Fibroblast of lung (primary cell): Measurements from ENCODE around the gene ZFR2. TPM values are rescaled to one million over a fixed set of nuclear protein-coding genes. Genes with fewer than 3 reads are reported as not detected.
A peak's percentile ranks its signal among the peaks of the same experiment; 100 is the strongest.
"Not testable (repeated sequence)": the region's sequence is repeated elsewhere in the genome, so short reads cannot be mapped to it uniquely, and the experiment has no call there.

Experiments used
- DNase-seq, 2 donors: peaks; one replicate each; pipeline versions ENCODE4 v3.0.0 to v3.0.0-alpha.2; 2010; ENCODE audit warnings: low read depth in 2 of 2
- H2AFZ ChIP-seq: 2 replicates; pipeline ENCODE4 v1.5.1; 2012; ENCODE audit warnings: low read length, control low read depth, inconsistent platforms
- H3K27ac ChIP-seq: 2 replicates; pipeline ENCODE4 v1.5.1; 2011; ENCODE audit warnings: low read length, control low read depth; ENCODE audit not compliant: insufficient read depth
- H3K27me3 ChIP-seq: 2 replicates; pipeline ENCODE4 v1.5.1; 2011; ENCODE audit warnings: mild to moderate bottlenecking, low read length; ENCODE audit not compliant: control insufficient read depth, insufficient read depth
- H3K36me3 ChIP-seq: 2 replicates; pipeline ENCODE4 v1.5.1; 2011; ENCODE audit warnings: low read length; ENCODE audit not compliant: control insufficient read depth, insufficient read depth
- H3K4me1 ChIP-seq: 2 replicates; pipeline ENCODE4 v1.5.1; 2011; ENCODE audit warnings: low read length; ENCODE audit not compliant: control insufficient read depth, insufficient read depth; ENCODE audit errors: extremely low read depth
- H3K4me2 ChIP-seq: 2 replicates; pipeline ENCODE4 v1.5.1; 2011; ENCODE audit warnings: low read length, control low read depth; ENCODE audit not compliant: insufficient read depth; ENCODE audit errors: extremely low read depth
- H3K4me3 ChIP-seq, 4 experiments: fragments of 200-600 bp in 1 of 4; sonication (generic) in 1 of 4; replicated peaks in 1 of 4; 2 replicates each; pipeline ENCODE4 v1.5.1; 2011 to 2016; ENCODE audit warnings: low read length in 4 of 4, low read depth in 3 of 4, mild to moderate bottlenecking in 3 of 4, control low read depth in 2 of 4, inconsistent platforms in 1 of 4, mixed read lengths in 1 of 4; ENCODE audit not compliant: insufficient read depth in 1 of 4; ENCODE audit errors: control extremely low read depth in 1 of 4
- H3K79me2 ChIP-seq: 2 replicates; pipeline ENCODE4 v1.5.1; 2012; ENCODE audit warnings: mild to moderate bottlenecking, low read length, inconsistent platforms; ENCODE audit not compliant: control insufficient read depth, insufficient read depth
- H3K9ac ChIP-seq: 2 replicates; pipeline ENCODE4 v1.5.1; 2011; ENCODE audit warnings: mild to moderate bottlenecking, low read length, control low read depth; ENCODE audit not compliant: insufficient read depth
- H3K9me3 ChIP-seq: 2 replicates; pipeline ENCODE4 v1.5.1; 2012; ENCODE audit warnings: low read depth, low read length; ENCODE audit not compliant: control insufficient read depth, insufficient read depth
- H4K20me1 ChIP-seq: 2 replicates; pipeline ENCODE4 v1.5.1; 2011; ENCODE audit warnings: low read length; ENCODE audit not compliant: control insufficient read depth, insufficient read depth; ENCODE audit errors: extremely low read depth
- EZH2 ChIP-seq: IDR thresholded peaks from 2 replicates; pipeline ENCODE4 v1.5.1; 2012; ENCODE audit warnings: low read length, control low read depth, mild to moderate bottlenecking; ENCODE audit errors: missing control alignments
- polyA plus RNA-seq, 2 donors: library from polyadenylated mRNA; depleted of rRNA in 1 of 2; stranded (reverse) in 1 of 2; unstranded in 1 of 2; fragments of >200 nt; gene quantifications; 2 replicates each; pipeline ENCODE4 v1.2.1, GENCODE V29; 2011 to 2012; ENCODE audit warnings: missing spikeins in 1 of 2
- total RNA-seq: library from RNA; depleted of rRNA; stranded (reverse); fragments of >200 nt; gene quantifications from 2 replicates; pipeline ENCODE4 v1.2.1, GENCODE V29; 2014
- TF ChIP-seq, protein P1 (sequence below), 2 donors: IDR thresholded peaks in 1 of 2; conservative IDR thresholded peaks in 1 of 2; 1 replicate in 1 of 2; 2 replicates in 1 of 2; pipeline ENCODE4 v1.5.1; 2011 to 2012; ENCODE audit warnings: low read length in 2 of 2, control low read depth in 1 of 2, inconsistent platforms in 1 of 2, low read depth in 1 of 2, mild to moderate bottlenecking in 1 of 2

ZFR2 gene
- total and polyA plus RNA-seq, 2 donors (not counting 1 experiment from before 2014, with no cell fraction given): not detected

DNA sequence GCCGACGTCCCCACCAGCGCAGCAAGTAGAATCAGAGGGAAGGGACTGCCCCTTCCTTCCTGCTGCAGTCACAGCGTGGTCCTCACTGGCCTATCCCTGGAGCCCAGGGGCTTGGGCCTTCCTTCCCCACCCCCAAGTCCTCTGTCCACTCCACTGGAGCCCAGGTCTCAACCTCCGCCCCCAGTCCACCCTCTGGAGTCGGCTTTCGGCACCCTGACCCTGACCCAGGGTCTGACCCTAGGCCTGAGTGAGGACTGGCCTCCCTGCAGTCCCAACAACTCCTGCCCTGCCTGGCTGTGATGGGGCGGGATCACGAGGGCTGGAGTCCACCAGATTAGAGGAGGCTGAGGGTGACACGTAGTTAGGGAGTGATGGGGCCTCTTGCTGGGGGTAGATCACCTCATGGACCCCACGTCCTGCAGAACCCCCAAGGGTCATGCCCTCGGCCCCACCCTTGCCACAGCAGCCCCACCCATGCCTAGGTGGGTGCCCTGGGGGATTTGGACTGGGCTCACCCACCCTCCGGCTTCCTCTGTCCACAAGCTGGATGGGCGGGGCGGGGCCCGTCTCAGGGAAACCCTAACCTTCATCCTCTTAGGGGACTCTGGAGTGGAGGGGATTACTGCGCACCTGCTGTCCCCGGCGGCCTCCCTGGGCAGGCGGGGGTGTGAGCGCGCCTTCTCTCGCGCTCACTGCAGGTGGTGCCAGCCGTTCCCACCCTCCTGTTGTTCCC lies 100.7 kb downstream of the ZFR2 start:
- no peaks in the 10 kb centered on the region for H3K27me3 ChIP-seq
- DNase-seq: no peak
- H2AFZ ChIP-seq: no peak overlapping the region
- H4K20me1 ChIP-seq: no peaks in the 10 kb centered on the region
- H3K79me2 ChIP-seq: peaks cover 2% of the 10 kb centered on the region
- H3K36me3 ChIP-seq: peaks cover 3% of the 10 kb centered on the region
- no peak overlapping the region for H3K9ac ChIP-seq
- H3K9me3 ChIP-seq: no peaks in the 10 kb centered on the region
- no peak overlapping the region for H3K27ac ChIP-seq
- TF ChIP-seq, protein P1, sequence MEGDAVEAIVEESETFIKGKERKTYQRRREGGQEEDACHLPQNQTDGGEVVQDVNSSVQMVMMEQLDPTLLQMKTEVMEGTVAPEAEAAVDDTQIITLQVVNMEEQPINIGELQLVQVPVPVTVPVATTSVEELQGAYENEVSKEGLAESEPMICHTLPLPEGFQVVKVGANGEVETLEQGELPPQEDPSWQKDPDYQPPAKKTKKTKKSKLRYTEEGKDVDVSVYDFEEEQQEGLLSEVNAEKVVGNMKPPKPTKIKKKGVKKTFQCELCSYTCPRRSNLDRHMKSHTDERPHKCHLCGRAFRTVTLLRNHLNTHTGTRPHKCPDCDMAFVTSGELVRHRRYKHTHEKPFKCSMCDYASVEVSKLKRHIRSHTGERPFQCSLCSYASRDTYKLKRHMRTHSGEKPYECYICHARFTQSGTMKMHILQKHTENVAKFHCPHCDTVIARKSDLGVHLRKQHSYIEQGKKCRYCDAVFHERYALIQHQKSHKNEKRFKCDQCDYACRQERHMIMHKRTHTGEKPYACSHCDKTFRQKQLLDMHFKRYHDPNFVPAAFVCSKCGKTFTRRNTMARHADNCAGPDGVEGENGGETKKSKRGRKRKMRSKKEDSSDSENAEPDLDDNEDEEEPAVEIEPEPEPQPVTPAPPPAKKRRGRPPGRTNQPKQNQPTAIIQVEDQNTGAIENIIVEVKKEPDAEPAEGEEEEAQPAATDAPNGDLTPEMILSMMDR (conservative IDR thresholded peaks at IDR 0.05 in 1 of 2, IDR thresholded peaks at IDR 0.05 in 1 of 2; ENCODE audit: low read depth in 1 of 2, low read length in 2 of 2): no peak
- no peak for TF ChIP-seq EZH2
- H3K4me1 ChIP-seq: peaks cover 2% of the 10 kb centered on the region
- H3K4me3 ChIP-seq: no peak overlapping the region
- no peak overlapping the region for H3K4me2 ChIP-seq

DNA sequence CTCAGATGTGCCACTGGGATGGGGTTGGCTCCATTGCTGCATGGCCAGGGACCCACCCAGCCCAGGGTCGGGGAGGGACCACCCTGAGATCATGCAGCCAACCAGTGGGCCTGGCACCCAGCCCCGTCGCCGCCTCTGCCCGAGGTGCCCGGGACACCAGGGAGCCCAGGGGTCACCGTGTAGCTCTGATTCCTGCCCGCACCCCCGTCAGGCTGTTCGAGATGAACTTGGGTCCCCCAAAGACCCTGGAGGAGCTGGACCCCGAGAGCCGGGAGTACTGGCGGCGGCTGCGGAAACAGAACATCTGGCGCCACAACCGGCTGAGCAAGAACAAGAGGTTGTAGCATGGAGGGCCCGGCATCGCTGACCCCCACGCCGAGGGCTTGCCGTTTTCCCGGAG lies 101.8 kb downstream of the ZFR2 start:
- Histone ChIP-seq H3K9me3 (no peaks in the 10 kb centered on the region), H3K4me1 (peaks cover 2% of the 10 kb centered on the region), H3K27ac (no peak overlapping the region), H3K36me3 (peaks cover 3% of the 10 kb centered on the region), H3K4me3 (no peak overlapping the region), H2AFZ (no peak overlapping the region), H3K9ac (no peak overlapping the region), H3K79me2 (peaks cover 4% of the 10 kb centered on the region), H3K4me2 (no peak overlapping the region), H3K27me3 (no peaks in the 10 kb centered on the region), H4K20me1 (no peaks in the 10 kb centered on the region)
- no peak for DNase-seq
- TF ChIP-seq, protein P1 (conservative IDR thresholded peaks at IDR 0.05 in 1 of 2, IDR thresholded peaks at IDR 0.05 in 1 of 2; ENCODE audit: low read depth in 1 of 2, low read length in 2 of 2): no peak
- no peak for TF ChIP-seq EZH2

DNA sequence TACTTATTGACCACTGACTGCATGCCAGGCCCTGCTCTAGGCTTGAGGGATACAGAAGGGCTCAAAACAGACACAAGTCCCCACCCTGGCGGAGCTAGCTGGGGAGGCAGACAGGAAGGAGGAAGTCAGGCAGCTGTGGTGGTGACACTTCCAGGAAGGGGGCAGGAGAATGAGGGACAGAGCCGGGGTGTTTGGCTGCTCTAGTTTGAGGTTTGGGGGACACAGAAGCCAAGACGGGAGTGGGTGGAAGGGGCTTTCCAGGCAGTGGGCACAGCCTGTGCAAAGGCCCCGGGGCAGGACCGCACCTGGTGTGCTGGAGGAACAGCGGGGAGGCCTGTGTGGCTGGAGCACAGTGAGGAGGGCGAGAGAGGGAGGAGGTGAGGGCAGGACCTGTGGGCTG lies 102.3 kb downstream of the ZFR2 start:
- Histone ChIP-seq H3K4me1 (peaks cover 2% of the 10 kb centered on the region), H3K36me3 (peaks cover 3% of the 10 kb centered on the region), H3K9ac (no peak overlapping the region), H3K27ac (no peak overlapping the region), H3K79me2 (peaks cover 4% of the 10 kb centered on the region), H3K4me2 (no peak overlapping the region), H3K27me3 (no peaks in the 10 kb centered on the region), H2AFZ (no peak overlapping the region), H4K20me1 (no peaks in the 10 kb centered on the region), H3K4me3 (no peak overlapping the region), H3K9me3 (no peaks in the 10 kb centered on the region)
- no peak for DNase-seq
- TF ChIP-seq EZH2: no peak
- TF ChIP-seq, protein P1 (conservative IDR thresholded peaks at IDR 0.05 in 1 of 2, IDR thresholded peaks at IDR 0.05 in 1 of 2; ENCODE audit: low read depth in 1 of 2, low read length in 2 of 2): no peak

DNA sequence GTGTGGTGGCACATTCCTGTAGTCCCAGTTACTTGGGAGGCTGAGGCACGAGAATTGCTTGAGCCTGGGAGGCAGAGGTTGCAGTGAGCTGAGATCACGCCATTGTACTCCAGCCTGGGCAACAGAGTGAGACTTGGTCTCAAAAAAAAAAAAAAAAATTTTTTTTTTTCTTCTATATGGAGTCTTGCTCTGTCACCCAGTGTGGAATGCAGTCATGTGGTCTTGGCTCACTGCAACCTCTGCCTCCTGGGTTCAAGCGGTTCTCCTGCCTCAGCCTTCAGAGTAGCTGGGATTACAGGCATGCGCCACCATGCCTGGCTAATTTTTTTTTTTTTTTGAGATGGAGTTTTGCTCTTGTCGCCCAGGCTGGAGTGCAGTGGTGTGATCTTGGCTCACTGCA lies 103.1 kb downstream of the ZFR2 start:
- not testable (repeated sequence) for H3K4me2 ChIP-seq, H3K27ac ChIP-seq, H3K36me3 ChIP-seq, H3K9ac ChIP-seq, H3K4me1 ChIP-seq, H4K20me1 ChIP-seq, H3K4me3 ChIP-seq, H3K27me3 ChIP-seq, H2AFZ ChIP-seq, H3K9me3 ChIP-seq, H3K79me2 ChIP-seq
- DNase-seq: peak in 1 of 2 donors; percentile 10
